Raji (cell line): ENCODE measurements around the gene UBE2Q2.

ENCODE experiments used
- POLR2A ChIP-seq: IDR thresholded peaks from 2 replicates; pipeline ENCODE4 v1.6.1; 2011; ENCODE audit warnings: low read depth, low read length, control low read depth; ENCODE audit not compliant: insufficient read depth

UBE2Q2 gene

DNA sequence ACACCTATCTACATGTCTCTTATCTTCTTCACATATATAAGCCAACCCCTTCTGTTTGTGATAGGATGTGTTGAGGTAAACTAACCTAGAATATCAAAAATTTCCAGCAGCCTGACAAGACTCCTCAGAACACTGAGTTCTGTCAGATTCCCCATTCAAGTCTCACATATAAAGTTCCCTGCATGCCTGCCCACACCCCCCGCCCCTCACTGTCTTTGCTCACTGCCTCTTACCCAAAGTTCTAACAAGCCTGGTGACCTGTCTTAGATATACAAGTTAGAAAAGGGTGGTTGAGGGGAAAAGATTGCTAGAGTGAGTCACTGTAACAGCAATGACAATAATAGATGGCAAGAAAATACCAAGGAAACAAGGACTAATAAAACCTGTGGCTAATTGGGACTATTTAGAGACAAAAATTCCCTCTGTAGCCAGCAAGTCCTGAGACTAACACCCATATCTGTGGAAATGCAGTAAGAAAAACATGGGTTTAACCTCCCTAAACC is 100.5 kb downstream of the UBE2Q2 start:
- TF ChIP-seq POLR2A = no peak

DNA sequence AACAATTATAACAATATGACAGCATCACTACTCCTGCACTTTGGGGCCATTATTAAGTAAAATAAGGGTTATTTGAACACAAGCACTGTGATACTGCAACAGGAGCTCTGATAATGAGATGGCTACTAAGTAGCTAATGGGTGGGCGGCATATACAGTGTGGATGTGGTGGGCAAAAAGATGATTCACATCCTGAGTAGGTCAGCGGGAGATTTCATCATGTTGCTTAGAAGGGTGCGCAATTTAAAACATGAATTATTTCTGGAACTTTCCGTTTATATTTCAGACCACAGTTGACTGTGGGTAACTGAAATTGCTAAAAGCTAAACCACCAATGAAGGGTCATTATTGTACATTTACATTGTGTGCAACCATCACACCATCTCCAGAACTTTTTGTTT is 102.7 kb downstream of the UBE2Q2 start:
- TF ChIP-seq POLR2A = no peak

- no peak for TF ChIP-seq POLR2A
These were observed 103.8 kb downstream of the UBE2Q2 start for GRCh38 chr15:75947092-75947491.

DNA sequence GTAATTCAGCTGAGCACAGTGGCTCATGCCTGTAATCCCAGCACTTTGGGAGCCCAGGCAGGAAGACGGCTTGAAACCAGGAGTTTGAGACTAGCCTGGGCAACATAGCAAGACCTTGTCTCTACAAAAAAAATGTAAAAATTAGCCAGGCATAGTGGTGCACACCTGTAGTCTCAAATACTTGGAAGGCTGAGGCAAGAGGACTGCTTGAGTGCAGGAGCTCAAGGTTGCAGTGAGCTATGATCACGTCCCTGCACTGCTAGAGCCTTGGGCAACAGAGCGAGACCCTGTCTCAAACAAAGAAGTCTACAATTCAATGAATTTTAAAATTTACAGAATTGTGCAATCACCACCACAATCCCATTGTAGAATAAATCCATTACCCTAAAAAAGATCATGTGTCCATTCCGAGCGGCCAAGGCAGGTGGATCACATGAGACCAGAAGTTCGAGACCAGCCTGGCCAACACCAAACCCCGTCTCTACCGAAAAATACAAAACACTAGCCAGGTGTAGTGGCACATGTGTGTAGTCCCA is 105.6 kb downstream of the UBE2Q2 start:
- TF ChIP-seq POLR2A = no peak
